ENCODE results near the gene KAZN.
"Not testable (repeated sequence)": the region's sequence is repeated elsewhere in the genome, so short reads cannot be mapped to it uniquely, and the experiment has no call there.

KAZN gene

GRCh38 chr1:15027515-15027986, 429.1 kb downstream of the KAZN start:
- peak; percentile 32 for DNase-seq

DNA sequence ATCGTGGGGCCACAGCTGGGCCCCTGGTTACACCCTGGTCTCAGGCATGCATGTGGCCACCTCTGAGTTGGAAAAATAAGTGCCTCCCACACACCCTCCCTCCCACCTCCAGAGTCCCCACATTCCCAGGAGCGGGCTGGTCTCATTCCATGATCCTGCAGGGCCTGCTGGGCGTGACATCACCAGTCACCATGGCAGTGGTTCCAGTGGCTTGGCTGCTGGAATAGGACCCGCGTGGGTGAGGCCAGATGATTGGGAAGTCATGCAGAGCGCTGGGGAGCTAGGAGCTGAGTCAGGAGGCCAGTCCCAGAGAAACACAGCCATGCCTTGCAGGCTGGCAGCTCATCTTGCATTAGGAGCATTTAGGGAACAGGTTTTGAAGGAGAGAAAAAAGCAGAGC, 429.6 kb downstream of the KAZN start:
- peak; percentile 81 for DNase-seq

DNA sequence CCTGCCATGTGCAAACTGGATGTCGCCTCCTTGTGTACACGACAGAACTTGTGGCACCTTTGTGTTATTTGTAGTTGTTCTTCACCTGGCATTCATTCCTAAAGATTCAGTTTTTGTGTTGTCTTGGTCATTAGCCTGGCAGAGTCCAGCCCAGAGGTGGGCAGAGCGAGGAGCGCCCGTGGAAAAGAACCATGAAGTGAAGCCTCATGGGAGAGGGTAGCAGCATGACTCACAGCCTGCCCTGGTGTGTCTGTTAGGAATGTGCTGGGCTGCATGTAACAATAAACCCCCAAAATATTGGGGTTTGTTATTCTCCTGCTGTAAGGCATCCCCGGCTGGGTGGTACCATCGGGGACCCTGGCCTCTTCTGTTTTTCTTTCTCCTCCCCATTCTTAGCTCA, 430.1 kb downstream of the KAZN start:
- DNase-seq: no peak

DNA sequence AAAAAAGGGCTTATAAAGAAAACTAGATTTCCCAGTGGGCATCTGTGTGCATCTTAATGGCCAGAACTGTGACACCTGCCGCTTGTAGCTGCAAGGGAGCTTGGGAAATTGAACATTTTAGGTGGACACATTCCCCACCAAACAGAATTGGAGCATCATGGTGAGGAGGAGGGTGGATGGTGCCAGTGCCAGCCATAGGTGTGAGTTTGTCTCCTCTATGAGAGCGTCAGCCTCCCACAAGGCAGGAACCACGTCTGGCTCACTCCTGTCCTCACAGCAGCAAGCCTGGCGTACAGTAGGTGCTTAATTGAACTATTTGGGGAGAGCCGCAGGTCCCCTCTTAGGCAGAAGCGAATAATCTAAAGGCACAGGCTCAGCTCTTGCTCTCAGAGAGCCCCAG, 430.6 kb downstream of the KAZN start:
- DNase-seq: no peak

DNA sequence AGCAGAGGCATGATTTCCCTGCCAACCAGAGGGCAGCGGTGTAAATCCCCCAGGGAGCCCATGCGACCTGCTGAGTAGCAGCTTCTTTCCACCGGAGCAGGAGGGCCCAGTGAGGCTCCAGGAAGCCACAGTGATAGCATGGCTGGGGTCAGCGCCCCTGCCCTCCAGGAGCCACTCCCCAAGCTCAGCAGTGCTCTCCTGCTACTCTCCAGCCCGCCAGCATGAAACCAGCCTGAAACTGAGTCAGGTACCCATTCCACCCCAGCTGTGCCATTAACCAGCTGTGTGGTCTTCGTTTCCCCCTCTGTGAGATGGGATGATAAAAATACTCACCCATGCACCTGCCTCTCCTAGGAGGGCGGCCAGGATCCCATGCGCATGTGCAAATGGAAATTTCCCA, 431.3 kb downstream of the KAZN start:
- DNase-seq: no peak

DNA sequence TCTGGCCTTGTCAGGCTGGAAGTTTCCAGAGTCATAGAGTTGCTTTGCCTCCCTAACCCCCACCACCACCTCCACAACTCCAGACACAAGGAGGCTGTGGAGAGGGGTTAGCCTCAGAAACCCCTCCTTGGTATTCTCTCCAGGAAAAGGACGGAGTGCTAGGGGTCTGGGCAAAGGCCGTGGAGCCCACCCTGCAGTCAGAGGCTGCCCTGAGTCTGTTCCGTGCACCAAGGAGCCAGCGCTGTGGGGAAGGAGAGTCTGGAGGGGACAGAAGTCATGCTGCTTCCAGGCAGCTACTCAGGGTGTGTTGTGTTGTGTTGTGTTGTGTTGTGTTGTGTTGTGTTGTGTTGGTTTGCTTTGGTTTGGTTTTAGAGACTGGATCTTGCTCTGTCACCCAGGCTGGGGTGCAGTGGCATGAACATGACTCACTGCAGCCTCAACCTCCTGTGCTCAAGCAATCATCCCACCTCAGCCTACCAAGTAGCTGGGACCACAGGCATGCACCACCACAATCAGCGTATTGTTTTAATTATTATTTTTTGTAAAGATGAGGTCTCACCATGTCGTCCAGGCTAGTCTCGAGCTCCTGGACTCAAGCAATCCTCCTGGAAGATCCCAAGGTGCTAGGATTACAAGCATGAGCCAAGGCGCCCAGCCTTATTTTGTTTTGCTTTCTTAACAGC, 432.9 kb downstream of the KAZN start:
- no peak for DNase-seq

GRCh38 chr1:15033264-15033663, 434.8 kb downstream of the KAZN start:
- DNase-seq: no peak

DNA sequence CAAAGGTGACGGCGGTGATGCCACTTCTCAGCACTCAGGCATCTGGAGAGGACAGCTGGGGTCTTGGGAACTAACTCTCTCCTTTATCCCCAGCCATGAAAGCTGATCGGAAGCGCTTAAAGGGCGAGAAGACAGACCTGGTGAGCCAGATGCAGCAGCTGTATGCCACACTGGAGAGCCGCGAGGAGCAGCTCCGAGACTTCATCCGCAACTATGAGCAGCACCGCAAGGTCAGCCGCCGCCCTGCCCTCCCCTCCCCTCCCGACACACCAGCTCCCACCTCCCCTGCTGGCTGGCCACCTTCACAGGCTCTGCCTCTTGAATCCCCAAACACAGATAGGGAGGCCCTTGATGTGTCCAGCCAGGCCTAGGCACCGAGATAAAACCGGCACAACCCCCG, 436.2 kb downstream of the KAZN start:
- DNase-seq: no peak

- DNase-seq: no peak
These were observed 436.8 kb downstream of the KAZN start for GRCh38 chr1:15035236-15035635.

DNA sequence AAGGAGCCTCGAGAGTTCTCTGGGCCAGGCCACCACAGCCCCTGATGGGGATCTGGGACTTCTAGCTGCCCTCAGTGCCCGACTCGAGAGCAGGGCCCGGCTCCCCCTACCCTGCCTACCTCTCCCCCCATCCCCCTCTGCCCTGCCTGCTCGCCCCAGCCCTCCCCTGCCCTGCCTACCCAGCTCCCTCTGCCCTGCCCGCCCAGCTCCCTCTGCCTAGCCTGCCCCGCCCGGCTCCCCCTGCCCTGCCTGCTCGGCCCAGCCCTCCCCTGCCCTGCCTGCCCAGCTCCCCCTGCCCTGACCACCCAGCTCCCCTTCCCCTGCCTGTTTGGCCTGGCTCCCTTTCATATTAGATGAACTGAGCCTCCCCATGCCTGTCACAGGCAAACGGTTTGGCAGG, 437.6 kb downstream of the KAZN start:
- DNase-seq: no peak

- no peak for DNase-seq
These were observed 439.9 kb downstream of the KAZN start for GRCh38 chr1:15038232-15039016.

DNA sequence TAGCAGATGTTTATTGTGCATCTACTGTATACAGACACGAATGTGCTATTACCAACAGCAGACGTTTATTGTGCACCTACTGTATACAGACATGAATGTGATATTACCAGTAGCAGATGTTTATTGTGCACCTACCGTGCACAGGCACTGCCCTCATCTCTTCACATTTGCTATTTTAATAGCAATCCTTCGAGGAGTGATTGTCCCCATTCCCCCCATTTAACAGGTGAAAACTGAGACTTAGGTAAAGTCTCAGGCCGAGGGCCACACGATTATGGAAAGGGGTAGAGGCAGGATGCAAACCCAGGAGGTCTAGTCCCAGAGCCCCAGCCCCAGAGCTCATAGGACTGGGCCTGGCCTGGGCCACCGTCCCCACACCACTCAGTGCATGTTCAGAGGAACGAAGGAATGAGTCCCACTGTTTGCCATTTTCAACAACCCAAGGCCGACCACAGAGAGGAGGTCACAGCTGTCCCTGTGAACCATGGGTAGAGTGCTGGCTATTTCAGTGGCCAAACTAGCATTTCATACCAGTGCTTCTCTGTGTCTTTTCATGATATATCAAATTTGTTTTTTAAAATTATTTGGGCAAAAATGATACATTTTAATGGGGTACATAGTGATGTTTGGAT, 440.6 kb downstream of the KAZN start:
- no peak for DNase-seq

- no peak for DNase-seq
These were observed 441.4 kb downstream of the KAZN start for GRCh38 chr1:15039901-15040300.

DNA sequence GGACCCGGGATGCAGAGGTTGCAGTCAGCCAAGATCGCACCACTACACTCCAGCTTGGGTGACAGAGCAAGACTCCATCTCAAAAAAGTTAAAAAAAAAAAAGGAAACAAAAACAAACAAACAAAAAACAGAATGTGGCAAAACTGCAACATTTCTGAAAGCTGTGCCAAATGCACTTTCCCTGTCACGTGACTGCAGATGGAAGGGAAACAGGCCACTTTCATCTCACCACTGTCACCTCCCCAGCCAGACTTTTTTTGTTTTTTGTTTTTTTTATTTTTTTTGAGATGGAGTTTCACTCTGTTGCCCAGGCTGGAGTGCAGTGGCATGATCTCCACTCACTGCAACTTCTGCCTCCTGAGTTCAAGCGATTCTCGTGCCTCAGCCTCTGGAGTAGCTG, 442.2 kb downstream of the KAZN start:
- not testable (repeated sequence) for DNase-seq

- DNase-seq: no peak
These were observed 444.4 kb downstream of the KAZN start for GRCh38 chr1:15042866-15043265.

DNA sequence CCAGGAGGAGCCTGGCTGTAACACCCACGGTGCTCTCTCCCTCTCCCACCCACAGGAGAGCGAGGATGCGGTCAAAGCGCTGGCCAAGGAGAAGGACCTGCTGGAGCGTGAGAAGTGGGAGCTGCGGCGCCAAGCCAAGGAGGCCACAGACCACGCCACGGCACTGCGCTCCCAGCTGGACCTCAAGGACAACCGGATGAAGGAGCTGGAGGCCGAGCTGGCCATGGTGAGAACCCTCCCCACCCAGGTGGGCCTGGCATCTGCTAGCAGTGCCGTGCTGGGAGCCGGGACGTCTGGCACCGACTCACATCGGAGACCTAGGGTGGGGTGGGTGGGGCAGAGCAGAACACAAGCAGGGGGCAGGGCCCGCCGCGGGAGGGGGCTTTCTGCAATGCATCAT, 445.4 kb downstream of the KAZN start:
- DNase-seq: no peak

DNA sequence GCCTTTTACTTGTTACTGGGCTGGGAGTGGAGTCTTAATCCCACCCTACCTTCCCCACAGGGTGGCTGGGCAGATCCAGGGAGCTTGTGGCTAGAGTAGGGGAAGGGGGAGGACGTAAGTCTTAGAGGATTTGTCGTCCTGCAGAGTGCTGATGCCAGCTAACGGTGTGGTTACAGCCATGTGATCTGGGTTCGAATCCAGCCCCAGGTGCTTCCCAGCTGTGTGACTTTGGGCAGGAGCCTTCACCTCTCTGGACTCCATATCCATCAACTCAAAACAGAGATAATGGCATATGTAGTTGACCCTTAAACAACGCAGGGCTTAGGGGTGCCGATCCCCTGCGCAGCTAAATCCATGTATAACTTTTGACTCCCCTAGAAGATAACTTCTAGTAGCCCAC, 446.6 kb downstream of the KAZN start:
- no peak for DNase-seq

DNA sequence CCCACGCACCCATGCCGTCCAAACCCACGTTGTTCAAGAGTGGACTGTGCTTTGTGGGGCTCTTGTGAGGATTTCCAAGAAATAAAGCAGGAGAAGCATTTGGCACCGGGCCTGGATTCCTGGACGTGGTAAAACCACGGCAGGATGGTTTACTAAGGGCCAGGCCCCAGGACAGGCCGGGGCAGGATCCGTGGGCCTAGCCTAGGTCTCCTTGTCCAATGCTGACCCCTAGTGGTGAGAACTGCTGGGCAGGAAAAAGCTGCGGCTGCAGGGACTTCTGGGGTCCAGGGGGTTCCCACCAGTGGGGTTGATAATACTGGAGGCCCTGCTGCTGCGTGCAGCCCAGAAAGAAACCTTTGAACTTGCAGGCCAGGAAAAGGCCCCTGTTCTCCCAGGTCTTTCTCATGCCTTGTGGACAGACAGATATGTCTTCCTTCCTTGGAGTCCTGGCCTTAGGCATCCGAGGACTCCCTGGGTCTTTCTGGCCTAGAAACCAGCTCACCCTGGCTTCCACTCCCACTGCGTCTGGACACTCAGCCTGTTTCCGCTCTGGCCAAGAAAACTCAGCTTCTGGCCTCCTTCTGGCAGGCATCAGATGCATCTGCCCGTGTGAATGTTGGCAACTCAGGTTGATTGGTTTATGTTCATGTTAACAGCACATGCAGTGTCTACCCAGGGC, 448.1 kb downstream of the KAZN start:
- peak; percentile 74 for DNase-seq

DNA sequence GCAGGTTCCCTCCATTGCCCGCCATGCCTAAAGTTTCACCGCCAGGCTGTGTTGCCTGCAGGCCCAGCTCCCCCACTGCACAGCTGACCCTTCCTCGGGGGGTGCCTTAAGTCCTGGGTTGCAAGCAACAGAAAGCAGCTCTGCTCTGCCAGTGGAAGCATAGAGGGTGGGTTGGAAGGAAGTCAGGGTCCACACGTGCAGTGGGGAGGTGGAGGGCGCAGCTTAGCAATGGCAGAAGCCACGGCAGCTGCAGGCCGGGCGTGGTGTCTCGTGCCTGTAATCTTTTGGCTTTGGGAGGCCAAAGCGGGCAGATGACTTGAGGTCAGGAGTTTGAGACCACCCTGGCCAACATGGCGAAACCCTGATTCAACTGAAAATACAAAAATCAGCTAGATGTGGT, 448.8 kb downstream of the KAZN start:
- no peak for DNase-seq

DNA sequence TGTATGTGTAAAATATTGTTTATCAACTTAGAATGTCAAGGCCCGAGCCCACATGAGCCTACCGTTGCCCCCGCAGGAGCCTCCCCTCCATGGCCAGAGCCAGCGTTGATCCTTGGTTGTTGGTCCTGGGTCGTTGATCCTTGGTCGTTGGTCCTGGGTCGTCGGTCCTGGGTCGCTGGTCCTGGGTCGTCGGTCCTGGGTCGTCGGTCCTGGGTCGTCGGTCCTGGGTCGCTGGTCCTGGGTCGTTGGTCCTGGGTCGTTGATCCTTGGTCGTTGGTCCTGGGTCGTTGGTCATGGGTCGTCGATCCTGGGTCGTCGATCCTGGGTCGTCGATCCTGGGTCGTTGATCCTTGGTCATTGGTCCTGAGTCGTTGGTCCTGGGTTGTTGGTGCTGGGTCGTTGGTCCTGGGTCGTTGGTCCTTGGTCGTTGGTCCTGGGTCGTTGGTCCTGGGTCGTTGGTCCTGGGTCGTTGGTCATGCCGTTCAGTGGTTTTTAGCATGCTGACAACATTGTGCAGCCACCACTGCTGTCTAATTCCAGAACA, 450.0 kb downstream of the KAZN start:
- DNase-seq: no peak

GRCh38 chr1:15049067-15049466, 450.6 kb downstream of the KAZN start:
- no peak for DNase-seq

DNA sequence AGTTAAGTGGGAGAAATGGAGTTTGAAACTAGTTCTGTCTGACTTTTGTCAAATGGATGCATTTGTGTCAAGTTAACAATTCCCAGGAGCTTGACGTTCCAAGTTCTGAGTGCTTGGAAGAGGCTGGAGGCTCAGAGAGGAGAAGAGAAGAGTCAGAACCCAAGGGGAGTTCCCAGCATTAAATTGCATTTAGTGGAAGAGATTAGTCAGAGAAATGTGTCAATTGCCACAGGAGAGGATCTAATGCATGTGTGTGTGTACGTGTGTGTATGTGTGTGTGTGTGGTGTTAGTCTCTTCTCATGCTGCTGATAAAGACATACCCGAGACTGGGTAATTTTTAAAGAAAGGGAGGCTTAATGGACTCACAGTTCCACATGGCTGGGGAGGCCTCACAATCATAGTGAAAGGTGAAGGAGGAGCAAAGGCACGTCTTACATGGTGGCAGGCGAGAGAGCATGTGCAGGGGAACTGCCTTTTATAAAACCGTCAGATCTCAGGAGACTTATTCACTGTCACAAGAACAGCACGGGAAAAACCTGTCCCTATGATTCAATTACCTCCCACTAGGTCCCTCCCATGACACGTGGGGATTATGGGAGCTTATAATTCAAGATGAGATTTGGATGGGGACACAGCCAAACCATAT, 453.5 kb downstream of the KAZN start:
- no peak for DNase-seq

- DNase-seq: no peak
These were observed 454.7 kb downstream of the KAZN start for GRCh38 chr1:15053153-15053552.
